ENCODE data around the gene IPP.
"Not testable (repeated sequence)": the region's sequence is repeated elsewhere in the genome, so short reads cannot be mapped to it uniquely, and the experiment has no call there.

IPP gene

GRCh38 chr1:45679123-45679522 is 71.3 kb downstream of the IPP start:
- DNase-seq: no peak

GRCh38 chr1:45678489-45678888 is 72.0 kb downstream of the IPP start:
- DNase-seq: no peak

GRCh38 chr1:45677751-45678245 is 72.7 kb downstream of the IPP start:
- no peak for DNase-seq

GRCh38 chr1:45676553-45676952 is 73.9 kb downstream of the IPP start:
- not testable (repeated sequence) for DNase-seq

GRCh38 chr1:45674478-45674877 is 76.0 kb downstream of the IPP start:
- no peak for DNase-seq

- no peak for DNase-seq
These were observed 76.5 kb downstream of the IPP start for GRCh38 chr1:45673956-45674355.

GRCh38 chr1:45669859-45670655 is 80.4 kb downstream of the IPP start:
- DNase-seq: no peak

- DNase-seq: no peak
These were observed 81.1 kb downstream of the IPP start for GRCh38 chr1:45669379-45669778.

GRCh38 chr1:45668526-45668925 is 81.9 kb downstream of the IPP start:
- DNase-seq: no peak

GRCh38 chr1:45667321-45668111 is 82.9 kb downstream of the IPP start:
- no peak for DNase-seq

- DNase-seq: no peak
These were observed 83.6 kb downstream of the IPP start for GRCh38 chr1:45666836-45667235.

GRCh38 chr1:45660336-45660735 is 90.1 kb downstream of the IPP start:
- DNase-seq: no peak

GRCh38 chr1:45659222-45659621 is 91.2 kb downstream of the IPP start:
- DNase-seq: no peak

- no peak for DNase-seq
These were observed 92.3 kb downstream of the IPP start for GRCh38 chr1:45658171-45658570.

GRCh38 chr1:45656573-45657226 is 93.8 kb downstream of the IPP start:
- no peak for DNase-seq

GRCh38 chr1:45654540-45655280 is 95.7 kb downstream of the IPP start:
- peak in 1 of 5 donors; percentile 38 for DNase-seq
